GM10266 (cell line): Measurements from ENCODE around the gene PFDN1.

Source experiments
- DNase-seq: peaks from one replicate; pipeline ENCODE4 v3.0.0; 2012; ENCODE audit errors: extremely low spot score
- TF ChIP-seq, protein P1 (sequence below): IDR thresholded peaks from 2 replicates; pipeline ENCODE4 v1.5.1; 2012; ENCODE audit warnings: mild to moderate bottlenecking, low read depth; ENCODE audit not compliant: control insufficient read depth, insufficient read depth; ENCODE audit errors: missing control alignments

Gene PFDN1

DNA sequence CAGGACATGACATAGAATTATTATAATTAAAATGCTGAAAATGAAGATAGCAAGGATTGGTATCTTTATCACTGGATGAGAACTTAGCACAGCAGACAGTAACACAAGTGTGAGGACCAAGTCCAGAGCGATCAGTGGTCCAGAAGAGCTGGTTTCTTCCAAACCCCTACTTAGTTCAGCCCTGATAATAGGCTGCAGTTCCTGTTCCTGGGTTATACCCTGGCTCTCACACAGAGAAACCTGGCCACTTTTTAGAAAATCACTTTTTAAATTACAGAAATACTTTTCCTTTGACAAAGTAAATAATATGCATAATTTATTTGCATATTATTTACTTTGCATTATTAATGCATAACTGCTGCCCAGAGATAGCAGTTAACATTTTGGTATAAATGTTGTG lies 87.6 kb downstream of the PFDN1 start:
- DNase-seq: no peak
- TF ChIP-seq, protein P1, sequence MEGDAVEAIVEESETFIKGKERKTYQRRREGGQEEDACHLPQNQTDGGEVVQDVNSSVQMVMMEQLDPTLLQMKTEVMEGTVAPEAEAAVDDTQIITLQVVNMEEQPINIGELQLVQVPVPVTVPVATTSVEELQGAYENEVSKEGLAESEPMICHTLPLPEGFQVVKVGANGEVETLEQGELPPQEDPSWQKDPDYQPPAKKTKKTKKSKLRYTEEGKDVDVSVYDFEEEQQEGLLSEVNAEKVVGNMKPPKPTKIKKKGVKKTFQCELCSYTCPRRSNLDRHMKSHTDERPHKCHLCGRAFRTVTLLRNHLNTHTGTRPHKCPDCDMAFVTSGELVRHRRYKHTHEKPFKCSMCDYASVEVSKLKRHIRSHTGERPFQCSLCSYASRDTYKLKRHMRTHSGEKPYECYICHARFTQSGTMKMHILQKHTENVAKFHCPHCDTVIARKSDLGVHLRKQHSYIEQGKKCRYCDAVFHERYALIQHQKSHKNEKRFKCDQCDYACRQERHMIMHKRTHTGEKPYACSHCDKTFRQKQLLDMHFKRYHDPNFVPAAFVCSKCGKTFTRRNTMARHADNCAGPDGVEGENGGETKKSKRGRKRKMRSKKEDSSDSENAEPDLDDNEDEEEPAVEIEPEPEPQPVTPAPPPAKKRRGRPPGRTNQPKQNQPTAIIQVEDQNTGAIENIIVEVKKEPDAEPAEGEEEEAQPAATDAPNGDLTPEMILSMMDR: no peak

DNA sequence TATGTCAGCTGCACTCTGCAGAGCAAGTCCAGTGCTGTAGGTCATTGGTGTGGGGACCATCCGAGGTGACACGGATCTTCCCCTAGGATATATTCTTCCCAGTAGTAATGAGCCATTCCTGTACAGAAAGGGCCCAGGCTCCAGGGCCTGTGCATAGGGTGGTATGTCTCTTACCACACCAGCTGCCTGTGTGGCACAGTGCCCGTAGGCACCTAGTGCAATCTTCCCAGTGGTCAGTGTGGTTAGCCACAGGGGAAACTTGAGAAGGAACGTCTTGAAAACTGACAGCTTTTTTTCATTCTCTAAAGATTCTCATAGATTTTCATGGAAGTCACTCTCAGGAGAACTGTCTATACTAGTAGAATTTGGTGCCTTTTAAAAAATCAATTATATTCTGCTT lies 88.1 kb downstream of the PFDN1 start:
- TF ChIP-seq, protein P1: no peak
- DNase-seq: no peak

DNA sequence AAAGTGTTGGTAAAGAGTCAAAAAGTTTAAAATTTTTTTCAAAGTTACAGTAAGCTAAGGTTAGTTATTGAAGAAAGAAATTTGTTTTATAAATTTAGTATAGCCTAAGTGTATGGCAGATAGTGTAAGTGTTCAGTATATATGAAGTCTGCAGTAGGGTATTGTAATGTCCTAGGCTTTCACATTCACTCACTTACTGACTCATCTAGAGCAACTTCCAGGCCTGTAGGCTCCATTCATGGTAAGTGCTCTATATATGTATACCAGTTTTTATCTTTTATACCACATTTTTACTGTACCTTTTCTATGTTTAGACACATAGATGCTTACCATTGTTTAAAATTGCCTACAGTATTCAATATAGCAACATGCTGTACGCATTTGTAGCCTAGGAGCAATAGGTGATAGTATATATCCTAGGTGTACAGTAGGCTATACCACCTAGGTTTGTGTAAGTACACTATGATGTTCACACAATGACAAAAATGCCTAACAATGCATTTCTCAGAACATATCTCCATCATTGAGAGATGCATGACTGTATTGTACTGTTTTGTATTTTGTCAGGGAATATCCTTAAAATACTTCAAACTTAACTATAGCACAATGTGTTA lies 89.4 kb downstream of the PFDN1 start:
- TF ChIP-seq, protein P1: no peak
- no peak for DNase-seq

DNA sequence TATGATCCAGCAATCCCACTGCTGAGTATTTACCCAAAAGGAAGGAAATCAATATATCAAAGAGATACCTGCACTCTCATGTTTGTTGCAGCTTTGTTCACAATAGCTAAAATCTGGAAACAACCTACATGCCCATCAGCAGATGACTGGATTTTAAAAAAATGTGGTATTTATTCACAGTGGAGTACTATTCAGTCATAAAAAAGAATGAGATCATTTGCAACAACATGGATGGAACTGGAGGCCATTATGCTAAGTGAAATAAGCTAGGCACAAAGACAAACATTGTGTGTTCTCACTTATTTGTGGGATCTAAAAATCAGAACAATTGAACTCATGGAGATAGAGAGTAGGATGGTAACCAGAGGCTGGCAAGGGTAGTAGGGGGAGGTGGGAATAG lies 94.8 kb downstream of the PFDN1 start:
- DNase-seq: no peak
- TF ChIP-seq, protein P1: no peak

DNA sequence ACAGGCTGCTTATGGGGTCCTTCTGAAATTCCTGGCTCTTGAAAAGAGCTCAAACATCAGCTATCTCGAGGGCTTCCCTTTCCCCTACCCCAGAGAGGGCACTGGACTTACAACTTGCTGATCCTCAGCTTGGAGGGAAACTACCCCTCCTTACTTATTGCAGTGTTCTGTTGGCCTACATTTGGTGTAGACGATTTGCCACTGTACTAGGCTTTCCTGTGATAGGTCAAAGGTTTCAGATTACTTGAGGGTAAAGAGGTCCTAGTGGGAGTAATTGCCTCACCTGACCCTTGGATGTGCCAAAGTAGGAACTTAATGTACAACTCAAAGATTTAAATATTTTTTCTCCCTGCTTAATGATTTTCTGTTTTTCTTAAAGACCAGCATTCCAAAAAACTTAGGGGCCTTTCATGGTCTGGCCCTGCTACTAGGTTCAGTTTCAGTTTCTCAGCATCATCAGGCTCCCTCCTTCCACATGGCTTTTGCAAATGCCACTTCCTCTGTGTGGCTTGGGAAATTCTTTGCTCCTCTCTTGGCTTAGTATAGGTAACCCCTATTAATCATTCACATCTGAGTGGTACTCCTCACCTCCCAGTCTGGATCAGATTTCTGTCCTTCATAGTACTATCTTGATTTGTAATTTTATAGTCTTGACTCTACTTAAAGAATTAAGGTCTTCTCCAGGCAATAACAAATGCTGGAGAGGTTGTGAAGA lies 95.5 kb downstream of the PFDN1 start:
- TF ChIP-seq, protein P1: no peak

DNA sequence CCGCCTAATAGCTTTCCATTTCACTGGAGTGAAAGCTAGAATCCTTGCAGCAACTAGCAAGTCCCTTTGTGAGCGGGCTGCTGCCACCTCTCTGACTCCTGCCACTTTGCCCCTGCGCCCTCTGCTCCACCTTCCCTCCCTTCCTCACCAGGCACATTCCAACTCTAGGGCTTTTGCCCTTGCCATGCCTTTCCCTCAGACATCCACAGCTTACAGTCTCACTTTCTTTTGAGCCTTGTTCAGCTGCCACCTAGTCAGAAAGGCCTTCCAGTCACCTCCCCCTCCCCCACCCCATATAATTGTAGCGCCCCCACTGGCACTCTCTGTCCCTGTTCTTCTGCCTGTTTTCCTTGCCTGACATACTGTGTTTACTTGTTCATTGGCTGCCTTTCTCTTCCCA lies 96.9 kb downstream of the PFDN1 start:
- no peak for DNase-seq
- TF ChIP-seq, protein P1: no peak

More for the DNA sequence above, 95.5 kb downstream of the PFDN1 start:
- no peak for DNase-seq

DNA sequence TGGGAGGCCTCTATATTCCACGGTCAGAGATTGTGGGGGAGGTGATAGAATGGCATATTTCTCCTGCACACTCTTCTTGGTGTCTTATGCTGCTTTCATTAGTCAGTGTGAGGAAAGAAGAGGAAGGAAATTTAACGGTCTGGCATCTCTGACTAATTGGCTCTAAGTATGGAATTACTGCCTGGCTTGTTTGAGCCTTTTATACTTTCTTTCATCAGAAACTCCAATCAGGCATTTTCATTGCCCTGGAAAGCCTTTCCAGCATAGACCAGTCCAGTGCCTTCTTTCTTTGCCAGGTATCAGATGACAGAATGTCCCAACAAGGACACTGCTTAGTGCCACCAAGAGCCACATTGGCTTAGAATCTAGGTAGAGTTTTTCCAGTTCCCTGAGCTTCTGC lies 97.7 kb downstream of the PFDN1 start:
- TF ChIP-seq, protein P1: no peak
- no peak for DNase-seq
